HG02571 (cell line): ENCODE measurements around the gene ADD1.
"Not testable (repeated sequence)": the region's sequence is repeated elsewhere in the genome, so short reads cannot be mapped to it uniquely, and the experiment has no call there.

Experiments
- ATAC-seq: cut with Tn5 transposase; IDR thresholded peaks from one replicate; pipeline ENCODE4 v1.9.1; 2021; ENCODE audit warnings: mild to moderate bottlenecking, moderate library complexity; ENCODE audit not compliant: unreplicated experiment

ADD1 gene

DNA sequence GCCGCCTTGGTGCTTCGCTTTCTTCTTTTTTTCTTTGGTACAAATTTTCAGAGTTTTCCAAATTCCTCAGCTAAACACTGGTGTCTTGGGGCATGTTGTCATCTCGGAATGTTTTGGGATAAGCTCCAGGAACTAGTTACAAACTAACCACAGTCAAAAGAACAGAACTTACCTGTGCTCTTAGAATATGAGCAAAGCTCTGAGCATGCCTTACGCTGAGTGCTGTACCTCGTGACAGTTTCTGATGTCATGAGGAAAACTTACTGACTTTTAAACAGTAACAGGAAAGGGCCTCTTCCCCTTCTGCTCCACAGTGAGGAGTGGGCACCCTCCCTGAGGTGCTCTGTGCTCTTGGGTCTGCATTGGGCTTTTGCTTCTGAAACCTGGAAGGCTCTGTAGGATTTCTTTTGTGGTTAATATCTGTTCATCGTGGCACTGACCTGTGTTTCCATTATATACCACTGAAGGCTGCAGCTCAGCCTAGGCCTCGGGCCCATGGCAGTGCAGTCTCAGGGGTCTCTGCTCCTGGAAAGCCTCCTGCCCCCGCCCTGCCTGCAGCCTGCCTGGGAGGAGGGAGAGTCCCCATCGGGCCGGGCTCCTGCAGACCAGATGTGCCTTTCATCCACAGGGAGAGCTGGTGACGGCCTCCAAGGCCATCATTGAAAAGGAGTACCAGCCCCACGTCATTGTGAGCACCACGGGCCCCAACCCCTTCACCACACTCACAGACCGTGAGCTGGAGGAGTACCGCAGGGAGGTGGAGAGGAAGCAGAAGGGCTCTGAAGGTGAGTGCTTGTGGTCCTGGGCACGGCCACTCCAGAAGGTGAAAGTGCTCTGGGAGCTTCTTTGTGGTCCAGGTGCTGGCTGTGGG is 70.8 kb downstream of the ADD1 start:
- ATAC-seq: no peak

DNA sequence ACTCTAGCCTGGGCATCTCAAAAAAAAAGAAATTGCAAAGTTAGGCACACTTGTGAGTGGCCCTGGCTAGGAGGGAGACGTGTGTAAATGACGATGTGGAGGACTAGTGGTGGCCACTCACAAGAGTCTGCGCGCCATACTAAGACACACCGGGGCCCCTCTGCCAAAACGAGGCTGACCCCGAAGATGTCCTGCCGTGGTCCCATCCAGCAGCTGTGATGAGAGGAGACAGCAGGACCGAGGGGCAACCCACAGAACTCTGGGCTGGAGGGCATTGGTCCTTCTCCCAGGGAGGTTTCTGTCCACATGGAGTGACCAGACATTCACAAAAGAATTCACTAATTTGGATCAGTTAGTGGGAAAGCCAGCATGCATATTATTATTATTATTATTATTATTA is 72.1 kb downstream of the ADD1 start:
- ATAC-seq: no peak

DNA sequence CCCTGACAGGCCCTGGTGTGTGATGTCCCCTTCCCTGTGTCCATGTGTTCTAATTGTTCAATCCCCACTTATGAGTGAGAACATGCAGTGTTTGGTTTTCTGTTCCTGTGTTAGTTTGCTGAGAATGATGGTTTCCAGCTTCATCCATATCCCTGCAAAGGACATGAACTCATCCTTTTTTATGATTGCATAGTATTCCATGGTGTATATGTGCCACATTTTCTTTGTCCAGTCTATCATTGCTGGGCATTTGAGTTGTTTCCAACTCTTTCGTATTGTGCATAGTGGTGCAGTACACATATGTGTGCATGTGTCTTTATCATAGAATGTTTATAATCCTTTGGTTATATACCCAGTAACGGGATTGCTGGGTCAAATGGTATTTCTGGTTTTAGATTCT is 73.1 kb downstream of the ADD1 start:
- not testable (repeated sequence) for ATAC-seq

DNA sequence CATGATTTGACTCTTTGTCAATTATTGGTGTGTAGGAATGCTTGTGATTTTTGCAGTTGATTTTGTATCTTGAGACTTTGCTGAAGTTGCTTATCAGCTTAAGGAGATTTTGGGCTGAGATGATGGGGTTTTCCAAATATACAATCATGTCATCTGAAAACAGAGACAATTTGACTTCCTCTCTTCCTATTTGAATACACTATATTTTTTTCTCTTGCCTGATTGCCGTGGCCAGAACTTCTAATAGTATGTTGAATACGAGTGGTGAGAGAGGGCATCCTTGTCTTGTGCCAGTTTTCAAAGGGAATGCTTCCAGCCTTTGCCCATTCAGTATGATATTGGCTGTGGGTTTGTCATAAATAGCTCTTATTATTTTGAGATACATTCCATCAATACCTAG is 74.7 kb downstream of the ADD1 start:
- not testable (repeated sequence) for ATAC-seq

DNA sequence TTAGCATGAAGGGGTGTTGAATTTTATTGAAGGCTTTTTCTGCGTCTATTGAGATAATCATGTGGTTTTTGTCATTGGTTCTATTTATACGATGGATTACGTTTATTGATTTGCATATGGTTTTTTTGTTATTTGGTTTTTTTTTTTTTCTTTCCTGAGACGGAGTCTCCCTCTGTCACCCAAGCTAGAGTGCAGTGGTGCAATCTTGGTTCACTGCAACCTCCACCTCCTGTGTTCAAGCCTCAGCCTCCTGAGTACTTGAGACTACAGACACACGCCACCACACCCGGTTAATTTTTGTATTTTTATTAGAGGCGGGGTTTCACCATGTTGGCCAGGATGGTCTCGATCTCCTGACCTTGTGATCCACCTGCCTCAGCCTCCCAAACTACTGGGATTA is 75.1 kb downstream of the ADD1 start:
- not testable (repeated sequence) for ATAC-seq

DNA sequence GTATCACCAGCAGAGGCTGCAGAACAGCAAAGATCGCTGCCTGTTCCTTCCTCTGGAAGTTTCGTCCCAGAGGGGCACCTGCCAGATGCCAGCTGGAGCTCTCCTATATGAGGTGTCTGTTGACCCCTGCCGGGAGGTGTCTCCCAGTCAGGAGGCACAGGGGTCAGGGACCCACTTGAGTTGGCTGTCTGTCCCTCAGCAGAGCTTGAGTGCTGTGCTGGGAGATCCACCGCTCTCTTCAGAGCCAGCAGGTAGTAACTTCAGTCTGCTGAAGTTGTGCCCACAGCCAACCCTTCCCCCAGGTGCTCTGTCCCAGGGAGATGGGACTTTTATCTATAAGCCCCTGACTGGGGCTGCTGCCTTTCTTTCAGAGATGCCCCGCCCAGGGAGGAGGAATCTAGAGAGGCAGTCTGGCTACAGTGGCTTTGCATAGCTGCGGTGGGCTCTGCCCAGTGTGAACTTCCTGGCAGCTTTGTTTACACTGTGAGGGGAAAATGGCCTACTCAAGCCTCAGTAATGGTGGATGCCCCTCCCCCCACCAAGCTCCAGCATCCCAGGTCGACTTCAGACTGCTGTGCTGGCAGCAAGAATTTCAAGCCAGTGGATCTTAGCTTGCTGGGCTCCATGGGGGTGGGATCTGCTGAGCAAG is 78.9 kb downstream of the ADD1 start:
- ATAC-seq: not testable (repeated sequence)

DNA sequence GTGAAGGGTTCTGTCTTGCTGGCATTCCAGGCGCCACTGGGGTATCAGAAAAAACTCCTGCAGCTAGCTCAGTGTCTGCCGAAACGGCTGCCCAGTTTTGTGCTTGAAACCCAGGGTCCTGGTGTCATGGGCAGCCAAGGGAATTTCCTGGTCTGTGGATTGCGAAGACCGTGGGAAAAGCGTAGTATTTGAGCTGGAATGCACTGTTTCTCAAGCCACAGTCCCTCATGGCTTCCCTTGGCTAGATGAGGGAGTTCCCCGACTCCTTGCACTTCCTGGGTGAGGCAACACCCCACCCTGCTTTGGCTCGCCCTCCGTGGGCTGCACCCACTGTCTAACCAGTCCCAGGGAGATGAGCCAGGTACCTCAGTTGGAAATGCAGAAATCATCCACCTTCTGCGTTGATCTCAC is 79.5 kb downstream of the ADD1 start:
- no peak for ATAC-seq

DNA sequence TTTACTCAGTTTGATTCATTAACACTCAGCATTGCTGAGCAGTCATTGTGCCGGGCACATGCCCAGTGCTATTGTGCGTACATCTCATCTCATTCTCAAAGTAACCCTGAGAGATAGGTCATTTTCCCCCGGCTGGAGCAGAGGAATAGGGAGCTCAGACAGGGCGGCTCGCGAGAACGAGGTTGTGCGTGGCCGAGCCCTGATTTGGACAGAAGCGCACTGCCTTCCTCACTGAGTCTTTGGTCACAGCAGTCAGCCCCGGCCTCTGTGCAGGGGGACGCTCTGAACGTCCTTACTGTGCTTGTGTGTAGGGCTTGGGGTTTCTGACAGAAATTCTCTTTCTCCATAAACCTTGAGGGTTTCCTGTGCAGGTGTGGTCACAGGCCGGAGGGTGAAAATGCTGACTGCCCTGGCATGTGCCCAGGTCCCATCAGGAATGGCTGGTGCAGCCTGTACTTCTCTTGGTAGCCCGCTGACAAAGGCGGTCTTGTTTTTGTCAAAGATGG is 80.1 kb downstream of the ADD1 start:
- no peak for ATAC-seq

DNA sequence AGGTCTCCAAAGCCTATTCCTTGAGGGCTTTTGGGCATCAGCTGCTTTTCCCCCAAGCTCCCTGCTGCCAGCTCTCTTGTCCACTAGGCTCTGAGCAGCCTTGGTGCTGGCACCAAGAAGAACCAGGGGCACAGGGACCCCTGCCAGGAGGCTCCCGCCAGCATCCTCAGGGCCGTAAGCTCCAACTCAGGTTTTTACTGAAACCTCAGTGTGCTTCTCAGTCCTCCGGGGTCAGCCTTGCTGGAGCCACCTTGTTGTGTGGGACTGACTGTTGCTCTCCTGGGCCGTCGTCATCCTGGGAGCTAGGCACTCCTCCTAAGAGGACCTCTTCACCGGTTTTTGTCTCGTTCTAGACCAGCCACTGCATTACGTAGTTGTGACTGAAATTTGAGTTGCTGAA is 80.6 kb downstream of the ADD1 start:
- no peak for ATAC-seq

DNA sequence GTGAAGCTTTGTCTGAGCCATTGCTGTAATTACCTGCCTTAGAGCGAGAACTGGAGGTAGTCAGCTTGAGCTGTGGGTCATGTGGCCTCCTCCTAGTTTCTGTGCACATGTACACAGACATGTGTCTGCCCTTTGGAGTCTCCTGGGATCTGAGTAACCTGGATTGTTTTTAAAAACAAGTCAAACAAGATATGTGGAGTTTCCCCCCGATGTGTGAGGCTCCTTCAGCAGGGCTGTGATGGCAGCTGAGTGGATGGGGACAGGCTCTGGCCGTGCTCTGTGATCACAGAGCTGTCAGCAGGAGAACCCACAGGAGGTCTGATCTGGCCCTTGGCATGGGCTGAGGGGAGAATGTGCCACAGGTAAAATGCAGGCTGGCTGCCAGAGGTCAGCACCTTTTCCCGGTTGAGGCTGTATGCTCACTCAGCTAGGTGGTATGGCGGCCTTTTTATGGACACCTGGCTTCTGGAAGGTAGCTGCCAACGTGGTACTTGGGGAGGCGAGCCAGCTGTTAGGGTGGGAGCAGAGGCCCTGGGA is 81.2 kb downstream of the ADD1 start:
- ATAC-seq: no peak

DNA sequence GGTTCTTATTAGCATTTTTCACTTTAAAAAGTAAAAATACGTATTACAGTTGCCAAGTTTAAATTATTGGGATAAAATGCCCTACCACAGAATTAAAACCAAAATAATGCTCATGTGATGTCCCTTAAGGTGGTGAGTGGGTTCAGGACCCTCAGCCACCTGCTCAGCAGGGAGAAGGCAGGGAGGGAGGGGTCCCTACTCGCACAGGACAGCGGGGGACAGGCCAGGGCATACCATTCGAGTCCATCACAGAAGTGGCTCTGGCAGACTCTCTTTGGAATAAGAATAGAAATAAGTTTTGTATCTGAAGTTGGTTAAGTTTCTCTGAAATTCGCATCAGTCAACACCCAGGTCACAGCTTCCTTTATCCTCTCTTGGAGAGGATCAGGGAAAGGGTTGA is 81.9 kb downstream of the ADD1 start:
- ATAC-seq: no peak

DNA sequence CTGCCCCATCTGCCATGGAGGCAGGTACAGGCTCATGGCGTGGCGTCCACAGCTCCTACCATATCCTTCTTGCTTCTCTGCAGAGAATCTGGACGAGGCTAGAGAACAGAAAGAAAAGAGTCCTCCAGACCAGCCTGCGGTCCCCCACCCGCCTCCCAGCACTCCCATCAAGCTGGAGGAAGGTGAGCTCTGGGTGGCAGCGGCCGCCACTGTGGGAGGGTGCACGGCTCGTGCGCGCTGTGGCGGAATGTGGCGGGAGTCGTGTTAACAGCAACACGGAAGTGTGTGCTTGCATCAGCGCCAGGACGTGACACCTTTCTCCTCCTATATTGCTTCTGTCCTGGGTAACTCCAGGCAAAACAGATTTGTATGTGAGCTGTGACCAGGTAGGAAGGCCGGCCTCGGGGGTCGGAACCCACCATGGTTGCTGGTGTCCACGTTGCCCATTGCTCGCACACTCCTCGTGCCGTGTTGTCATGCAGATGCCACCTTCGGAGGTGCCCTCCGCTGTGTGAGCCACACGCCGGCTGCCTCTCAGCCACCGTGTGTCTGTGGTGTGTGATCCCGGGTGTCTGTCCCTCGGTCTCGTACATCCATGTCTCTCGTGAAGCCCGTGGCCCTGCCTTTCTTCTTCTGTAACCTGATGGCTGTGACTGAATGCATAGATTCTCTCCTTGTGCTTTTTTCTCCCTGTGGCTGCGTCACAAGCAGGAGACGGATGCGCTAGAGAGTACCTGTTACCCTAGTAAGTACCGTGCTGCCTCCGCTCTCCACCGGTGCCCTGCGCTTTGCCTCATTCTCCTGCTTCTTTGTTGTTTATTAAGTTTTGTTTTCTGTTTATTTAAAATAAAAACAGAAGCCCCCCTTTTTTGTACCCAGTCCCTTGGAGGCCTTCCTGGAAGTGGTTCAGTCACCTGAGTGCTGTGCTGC is 82.6 kb downstream of the ADD1 start:
- ATAC-seq: no peak

DNA sequence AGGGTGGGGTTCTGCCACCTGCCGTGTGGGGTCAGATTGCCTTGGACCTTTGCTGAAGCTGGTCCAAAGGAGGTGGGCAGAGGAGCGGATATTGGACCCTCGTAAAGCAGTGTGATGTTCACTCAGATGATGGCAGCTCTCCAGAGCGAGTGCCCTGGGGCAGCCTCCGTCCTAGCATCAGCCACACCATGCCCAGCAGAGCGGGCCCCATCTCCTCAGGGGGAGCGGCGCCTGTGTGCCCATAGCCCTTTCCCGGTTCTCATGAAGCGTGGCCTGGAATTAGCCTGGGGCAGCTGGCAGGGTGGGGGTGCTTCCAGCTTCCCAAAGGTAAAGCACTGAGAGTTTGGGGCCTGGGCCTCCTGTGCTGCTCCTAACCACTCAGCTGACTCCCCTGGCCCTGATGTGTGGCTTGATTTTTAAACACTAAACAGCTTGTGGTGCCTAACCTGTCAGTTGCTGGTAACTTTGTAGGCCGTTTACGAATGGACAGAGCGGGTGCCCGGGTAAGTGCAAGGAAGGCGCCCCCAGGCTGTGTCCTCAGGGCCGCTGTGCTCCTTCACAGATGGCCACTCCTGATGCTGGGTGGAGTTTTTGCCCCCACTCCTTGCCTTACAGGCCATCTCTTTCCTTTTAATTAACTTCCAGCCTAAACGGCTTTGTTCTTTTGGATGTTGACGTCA is 83.5 kb downstream of the ADD1 start:
- ATAC-seq: no peak

DNA sequence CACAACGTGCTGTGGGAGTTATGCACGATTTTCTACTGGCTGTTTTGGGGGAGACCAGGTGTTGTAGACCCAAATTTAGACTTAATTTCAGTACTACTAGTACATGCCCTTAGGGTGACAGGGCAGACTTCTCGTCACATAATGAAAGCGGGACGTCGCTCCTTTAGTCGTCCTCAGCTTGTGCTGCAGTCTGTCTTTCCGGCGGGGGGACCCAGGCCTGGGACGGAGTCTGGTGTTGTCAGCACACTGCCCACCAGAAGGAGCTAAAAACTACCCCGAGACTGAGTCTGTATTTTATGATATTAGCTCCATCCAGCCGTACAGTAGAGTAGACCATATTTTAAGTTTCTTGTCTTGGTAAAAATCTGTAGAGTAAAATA is 84.0 kb downstream of the ADD1 start:
- ATAC-seq: no peak

DNA sequence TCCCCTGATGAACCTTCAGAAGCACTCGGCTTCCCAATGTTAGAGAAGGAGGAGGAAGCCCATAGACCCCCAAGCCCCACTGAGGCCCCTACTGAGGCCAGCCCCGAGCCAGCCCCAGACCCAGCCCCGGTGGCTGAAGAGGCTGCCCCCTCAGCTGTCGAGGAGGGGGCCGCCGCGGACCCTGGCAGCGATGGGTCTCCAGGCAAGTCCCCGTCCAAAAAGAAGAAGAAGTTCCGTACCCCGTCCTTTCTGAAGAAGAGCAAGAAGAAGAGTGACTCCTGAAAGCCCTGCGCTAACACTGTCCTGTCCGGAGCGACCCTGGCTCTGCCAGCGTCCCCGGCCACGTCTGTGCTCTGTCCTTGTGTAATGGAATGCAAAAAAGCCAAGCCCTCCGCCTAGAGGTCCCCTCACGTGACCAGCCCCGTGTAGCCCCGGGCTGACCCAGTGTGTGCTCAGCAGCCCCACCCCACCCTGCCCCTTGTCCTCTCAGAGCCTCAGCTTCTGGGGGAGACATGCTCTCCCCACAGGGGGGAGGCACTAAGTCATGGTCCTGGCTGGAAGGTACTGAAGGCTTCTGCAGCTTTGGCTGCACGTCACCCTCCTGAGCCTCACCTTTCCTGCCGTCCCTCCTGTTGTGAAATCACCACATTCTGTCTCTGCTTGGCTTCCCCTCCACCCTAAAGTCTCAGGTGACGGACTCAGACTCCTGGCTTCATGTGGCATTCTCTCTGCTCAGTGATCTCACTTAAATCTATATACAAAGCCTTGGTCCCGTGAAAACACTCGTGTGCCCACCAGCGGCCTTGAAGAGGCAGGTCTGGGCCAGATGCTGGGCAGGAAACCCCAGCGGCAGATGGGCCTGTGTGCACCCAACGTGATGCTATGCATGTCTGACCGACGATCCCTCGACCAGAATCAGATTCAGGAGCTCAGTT is 84.9 kb downstream of the ADD1 start:
- ATAC-seq: no peak

DNA sequence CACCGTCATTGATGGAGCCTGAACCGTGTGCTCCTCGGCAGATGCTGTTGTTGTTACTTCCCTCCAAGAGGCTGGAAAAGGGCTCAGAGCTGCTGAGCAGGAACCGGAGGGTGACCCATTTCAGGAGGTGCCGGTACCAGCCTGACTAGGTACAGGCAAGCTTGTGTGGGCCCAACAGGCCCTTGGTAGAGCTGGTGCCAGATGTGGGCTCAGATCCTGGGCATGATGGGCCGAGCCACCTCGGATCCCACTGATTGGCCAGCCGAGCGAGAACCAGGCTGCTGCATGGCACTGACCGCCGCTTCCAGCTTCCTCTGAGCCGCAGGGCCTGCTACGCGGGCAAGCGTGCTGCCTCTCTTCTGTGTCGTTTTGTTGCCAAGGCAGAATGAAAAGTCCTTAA is 85.8 kb downstream of the ADD1 start:
- ATAC-seq: no peak

DNA sequence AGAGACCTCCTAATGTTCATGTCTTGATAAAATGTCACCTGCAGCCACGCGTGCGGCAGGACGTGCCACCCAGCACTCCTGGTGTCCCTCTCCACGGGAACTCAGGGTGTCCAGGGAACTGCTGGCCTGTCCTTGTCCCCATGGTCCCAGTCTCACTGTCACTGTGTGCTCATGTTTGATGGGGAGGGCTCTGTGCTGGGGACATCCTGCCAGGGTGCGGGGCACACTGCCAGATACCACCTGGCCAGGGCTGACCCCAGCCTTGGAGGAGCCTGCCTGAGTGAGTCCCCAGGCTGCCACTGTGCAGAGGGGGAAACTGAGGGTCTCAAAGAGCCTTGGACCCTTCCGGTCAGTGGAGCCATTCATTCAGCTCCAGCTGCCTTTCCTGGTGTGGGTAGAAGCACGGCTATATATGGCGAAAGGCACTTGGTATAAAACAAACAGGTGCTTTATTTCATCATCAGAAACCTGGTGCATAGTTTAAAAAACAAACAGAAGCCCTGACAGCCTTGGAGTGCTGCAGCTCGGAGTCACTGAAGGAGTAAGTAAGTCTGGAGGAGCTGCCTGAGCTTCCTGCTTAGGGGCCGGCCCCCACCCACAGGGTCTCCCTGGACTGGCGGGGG is 86.6 kb downstream of the ADD1 start:
- ATAC-seq: no peak

DNA sequence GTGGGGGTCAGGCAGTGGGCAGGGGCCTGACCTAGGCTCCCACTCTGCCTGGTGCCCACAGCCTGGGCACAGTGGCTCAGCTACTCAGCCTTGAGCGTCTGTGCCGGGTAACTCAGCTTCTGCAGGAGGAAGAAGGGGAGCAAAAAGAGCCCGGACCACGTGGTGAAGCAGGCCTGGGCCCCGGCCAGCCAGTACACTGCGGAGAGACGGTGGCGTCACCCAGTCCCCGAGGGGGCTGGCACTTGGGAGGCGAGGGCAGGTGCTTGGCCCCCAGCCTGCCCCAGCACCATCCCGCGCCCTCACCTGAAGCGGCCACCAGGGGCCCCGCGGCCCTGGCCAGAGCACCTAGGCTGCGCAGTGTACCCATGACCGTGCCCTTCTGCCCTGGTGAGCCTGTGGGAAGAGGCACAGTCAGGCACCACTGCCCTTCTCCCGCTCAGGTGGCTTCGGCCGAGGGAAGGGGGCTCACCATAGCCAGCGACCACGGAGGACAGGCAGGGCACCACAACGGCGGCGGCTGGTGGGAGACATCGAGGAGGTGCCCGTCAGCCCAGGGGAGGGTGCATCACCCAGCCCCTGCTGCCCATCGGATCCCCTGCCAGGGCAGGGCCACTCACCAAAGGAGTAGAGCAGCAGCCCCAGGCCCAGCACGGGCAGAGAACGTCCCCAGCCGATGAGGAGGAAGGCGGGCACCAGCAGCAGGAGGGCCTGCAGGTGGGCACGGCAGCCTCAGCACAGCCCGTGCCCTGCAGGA is 87.3 kb downstream of the ADD1 start:
- ATAC-seq: no peak
